ENCODE measurements around the gene PEDS1. TPM values are rescaled to one million over a fixed set of nuclear protein-coding genes. Genes with fewer than 3 reads are reported as not detected.
A peak's percentile ranks its signal among the peaks of the same experiment; 100 is the strongest.

The PEDS1 gene
- total and polyA plus RNA-seq, 2 of the 13 experiments (the other 11 are each of a cell fraction or from before 2014, with no cell fraction given) = 30.5 to 93.9 TPM

DNA sequence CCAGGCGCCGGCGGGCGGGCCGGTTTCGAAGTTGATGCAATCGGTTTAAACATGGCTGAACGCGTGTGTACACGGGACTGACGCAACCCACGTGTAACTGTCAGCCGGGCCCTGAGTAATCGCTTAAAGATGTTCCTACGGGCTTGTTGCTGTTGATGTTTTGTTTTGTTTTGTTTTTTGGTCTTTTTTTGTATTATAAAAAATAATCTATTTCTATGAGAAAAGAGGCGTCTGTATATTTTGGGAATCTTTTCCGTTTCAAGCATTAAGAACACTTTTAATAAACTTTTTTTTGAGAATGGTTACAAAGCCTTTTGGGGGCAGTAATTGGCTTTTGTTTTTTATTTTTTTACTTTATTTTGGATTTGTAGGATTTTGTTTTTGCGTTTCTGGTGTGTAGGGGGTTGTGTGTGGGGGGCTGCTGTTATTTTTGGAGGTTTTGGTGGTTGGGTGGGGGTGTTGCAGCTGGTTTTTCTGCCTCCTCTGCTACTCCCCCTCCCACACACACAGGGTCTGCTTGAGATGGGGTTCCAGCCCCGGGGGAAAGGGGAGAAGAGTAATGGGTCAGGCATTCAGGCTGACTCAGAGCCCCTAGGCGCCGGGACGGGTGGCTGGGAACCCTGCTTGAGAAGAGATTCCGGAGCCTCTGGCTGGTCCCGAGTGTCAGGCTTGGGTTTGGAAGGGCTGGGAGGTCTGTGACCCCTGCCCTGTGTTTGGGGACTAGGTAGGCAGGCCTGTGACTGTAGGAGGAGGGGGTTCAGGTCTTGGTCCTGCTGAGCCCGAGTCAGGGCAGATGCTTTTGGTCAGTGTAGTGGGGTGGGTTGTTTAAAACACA is 39.1 kb upstream of the PEDS1 start (continued):
- TF ChIP-seq, protein P1, sequence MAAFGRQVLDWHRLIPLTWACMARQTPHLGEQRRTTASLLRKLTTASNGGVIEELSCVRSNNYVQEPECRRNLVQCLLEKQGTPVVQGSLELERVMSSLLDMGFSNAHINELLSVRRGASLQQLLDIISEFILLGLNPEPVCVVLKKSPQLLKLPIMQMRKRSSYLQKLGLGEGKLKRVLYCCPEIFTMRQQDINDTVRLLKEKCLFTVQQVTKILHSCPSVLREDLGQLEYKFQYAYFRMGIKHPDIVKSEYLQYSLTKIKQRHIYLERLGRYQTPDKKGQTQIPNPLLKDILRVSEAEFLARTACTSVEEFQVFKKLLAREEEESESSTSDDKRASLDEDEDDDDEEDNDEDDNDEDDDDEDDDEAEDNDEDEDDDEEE (CRISPR knock-in tag; IDR thresholded peaks at IDR 0.05) = no peak; the same call in 1 of the 2 replicates
- TF ChIP-seq HMG20A (CRISPR knock-in tag; IDR thresholded peaks at IDR 0.05; ENCODE audit: borderline replicate concordance) (no peak), PHF5A (CRISPR knock-in tag; IDR thresholded peaks at IDR 0.05; ENCODE audit: low read depth, unreplicated experiment) (no peak), KMT2B (CRISPR knock-in tag; IDR thresholded peaks at IDR 0.05) (peak; percentile 22; the same call in 1 of the 2 replicates), ZNF713 (CRISPR knock-in tag; IDR thresholded peaks at IDR 0.05) (no peak), ZSCAN20 (CRISPR knock-in tag; IDR thresholded peaks at IDR 0.05; ENCODE audit: borderline replicate concordance) (0 out of 2 replicates have a peak, but pooled peaks have one; percentile 5), ARNTL (CRISPR knock-in tag; IDR thresholded peaks at IDR 0.05) (peak; percentile 91), TCF12 (IDR thresholded peaks at IDR 0.05) (no peak), TCF12 (CRISPR knock-in tag; IDR thresholded peaks at IDR 0.05) (no peak), ARHGAP35 (CRISPR knock-in tag; IDR thresholded peaks at IDR 0.05; ENCODE audit: borderline replicate concordance) (no peak), ZNF253 (CRISPR knock-in tag; IDR thresholded peaks at IDR 0.05; ENCODE audit: borderline replicate concordance) (0 out of 2 replicates have a peak, but pooled peaks have one; percentile 36), ZNF569 (CRISPR knock-in tag; IDR thresholded peaks at IDR 0.05; ENCODE audit: borderline replicate concordance) (no peak), TEAD3 (CRISPR knock-in tag; optimal IDR thresholded peaks at IDR 0.05; ENCODE audit: borderline replicate concordance) (peak; percentile 28), ZNF326 (CRISPR knock-in tag; IDR thresholded peaks at IDR 0.05; ENCODE audit: borderline replicate concordance) (no peak), ZNF761 (CRISPR knock-in tag; conservative IDR thresholded peaks at IDR 0.05) (no peak), YY1 (IDR thresholded peaks at IDR 0.05; ENCODE audit: insufficient read depth, insufficient replicate concordance, low read depth, low read length) (peak; percentile 95), ZNF143 (CRISPR knock-in tag; IDR thresholded peaks at IDR 0.05) (no peak), ZNF775 (CRISPR knock-in tag; IDR thresholded peaks at IDR 0.05; ENCODE audit: borderline replicate concordance) (no peak), ZNF24 (IDR thresholded peaks at IDR 0.05) (peak; percentile 74; the same call in 1 of the 2 replicates)
- TF ChIP-seq, protein P2, sequence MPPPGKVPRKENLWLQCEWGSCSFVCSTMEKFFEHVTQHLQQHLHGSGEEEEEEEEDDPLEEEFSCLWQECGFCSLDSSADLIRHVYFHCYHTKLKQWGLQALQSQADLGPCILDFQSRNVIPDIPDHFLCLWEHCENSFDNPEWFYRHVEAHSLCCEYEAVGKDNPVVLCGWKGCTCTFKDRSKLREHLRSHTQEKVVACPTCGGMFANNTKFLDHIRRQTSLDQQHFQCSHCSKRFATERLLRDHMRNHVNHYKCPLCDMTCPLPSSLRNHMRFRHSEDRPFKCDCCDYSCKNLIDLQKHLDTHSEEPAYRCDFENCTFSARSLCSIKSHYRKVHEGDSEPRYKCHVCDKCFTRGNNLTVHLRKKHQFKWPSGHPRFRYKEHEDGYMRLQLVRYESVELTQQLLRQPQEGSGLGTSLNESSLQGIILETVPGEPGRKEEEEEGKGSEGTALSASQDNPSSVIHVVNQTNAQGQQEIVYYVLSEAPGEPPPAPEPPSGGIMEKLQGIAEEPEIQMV (CRISPR knock-in tag; IDR thresholded peaks at IDR 0.05; ENCODE audit: low read depth) = 0 out of 2 replicates have a peak, but pooled peaks have one; percentile 23
- TF ChIP-seq, protein P3, sequence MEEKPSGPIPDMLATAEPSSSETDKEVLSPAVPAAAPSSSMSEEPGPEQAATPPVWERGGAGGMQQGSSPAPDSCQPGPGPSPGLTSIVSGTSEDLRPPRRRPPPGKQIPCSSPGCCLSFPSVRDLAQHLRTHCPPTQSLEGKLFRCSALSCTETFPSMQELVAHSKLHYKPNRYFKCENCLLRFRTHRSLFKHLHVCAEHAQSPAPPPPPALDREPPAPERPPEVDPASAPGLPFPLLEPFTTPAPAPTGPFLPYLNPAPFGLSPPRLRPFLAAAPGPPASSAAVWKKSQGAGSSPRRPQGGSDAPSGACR (CRISPR knock-in tag; IDR thresholded peaks at IDR 0.05) = peak; percentile 82; the same call in 1 of the 2 replicates
- TF ChIP-seq, protein P4, sequence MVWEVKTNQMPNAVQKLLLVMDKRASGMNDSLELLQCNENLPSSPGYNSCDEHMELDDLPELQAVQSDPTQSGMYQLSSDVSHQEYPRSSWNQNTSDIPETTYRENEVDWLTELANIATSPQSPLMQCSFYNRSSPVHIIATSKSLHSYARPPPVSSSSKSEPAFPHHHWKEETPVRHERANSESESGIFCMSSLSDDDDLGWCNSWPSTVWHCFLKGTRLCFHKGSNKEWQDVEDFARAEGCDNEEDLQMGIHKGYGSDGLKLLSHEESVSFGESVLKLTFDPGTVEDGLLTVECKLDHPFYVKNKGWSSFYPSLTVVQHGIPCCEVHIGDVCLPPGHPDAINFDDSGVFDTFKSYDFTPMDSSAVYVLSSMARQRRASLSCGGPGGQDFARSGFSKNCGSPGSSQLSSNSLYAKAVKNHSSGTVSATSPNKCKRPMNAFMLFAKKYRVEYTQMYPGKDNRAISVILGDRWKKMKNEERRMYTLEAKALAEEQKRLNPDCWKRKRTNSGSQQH (CRISPR knock-in tag; IDR thresholded peaks at IDR 0.05; ENCODE audit: low read depth) = peak; percentile 89
- TF ChIP-seq, protein P5, sequence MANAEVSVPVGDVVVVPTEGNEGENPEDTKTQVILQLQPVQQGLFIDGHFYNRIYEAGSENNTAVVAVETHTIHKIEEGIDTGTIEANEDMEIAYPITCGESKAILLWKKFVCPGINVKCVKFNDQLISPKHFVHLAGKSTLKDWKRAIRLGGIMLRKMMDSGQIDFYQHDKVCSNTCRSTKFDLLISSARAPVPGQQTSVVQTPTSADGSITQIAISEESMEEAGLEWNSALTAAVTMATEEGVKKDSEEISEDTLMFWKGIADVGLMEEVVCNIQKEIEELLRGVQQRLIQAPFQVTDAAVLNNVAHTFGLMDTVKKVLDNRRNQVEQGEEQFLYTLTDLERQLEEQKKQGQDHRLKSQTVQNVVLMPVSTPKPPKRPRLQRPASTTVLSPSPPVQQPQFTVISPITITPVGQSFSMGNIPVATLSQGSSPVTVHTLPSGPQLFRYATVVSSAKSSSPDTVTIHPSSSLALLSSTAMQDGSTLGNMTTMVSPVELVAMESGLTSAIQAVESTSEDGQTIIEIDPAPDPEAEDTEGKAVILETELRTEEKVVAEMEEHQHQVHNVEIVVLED (CRISPR knock-in tag; IDR thresholded peaks at IDR 0.05; ENCODE audit: borderline replicate concordance) = no peak

All from HepG2 (cell line).